Stimulated activated CD8-positive, alpha-beta memory T cell treated with anti-CD3 and anti-CD28 coated beads, Interleukin-12 subunit alpha, Interleukin-12 subunit beta, amount 100 ng/mL, for 1 hour (primary cell): ENCODE data around the gene NADSYN1.

Experiments
- DNase-seq: peaks from one replicate; pipeline ENCODE4 v3.0.0-alpha.2; 2020; ENCODE audit warnings: low read depth

The NADSYN1 gene

GRCh38 chr11:71451596-71452198 is 1.3 kb upstream of the NADSYN1 start:
- no peak for DNase-seq

GRCh38 chr11:71452199-71453036 is 585 bp upstream of the NADSYN1 start:
- DNase-seq = no peak

- DNase-seq = no peak
These were observed 908 bp downstream of the NADSYN1 start for GRCh38 chr11:71453918-71454304.

- DNase-seq = no peak
These were observed 1.6 kb downstream of the NADSYN1 start for GRCh38 chr11:71454470-71455113.

GRCh38 chr11:71456294-71456693 is 3.3 kb downstream of the NADSYN1 start:
- no peak for DNase-seq

- DNase-seq = no peak
These were observed 3.8 kb downstream of the NADSYN1 start for GRCh38 chr11:71456831-71457230.

- no peak for DNase-seq
These were observed 5.4 kb downstream of the NADSYN1 start for GRCh38 chr11:71458146-71459070.

- DNase-seq = no peak
These were observed 6.2 kb downstream of the NADSYN1 start for GRCh38 chr11:71459076-71459766.

- DNase-seq = no peak
These were observed 6.8 kb downstream of the NADSYN1 start for GRCh38 chr11:71459767-71460320.

GRCh38 chr11:71461696-71462095 is 8.7 kb downstream of the NADSYN1 start:
- no peak for DNase-seq

GRCh38 chr11:71462726-71463125 is 9.7 kb downstream of the NADSYN1 start:
- no peak for DNase-seq

GRCh38 chr11:71463331-71464211 is 10.6 kb downstream of the NADSYN1 start:
- no peak for DNase-seq

GRCh38 chr11:71465054-71465453 is 12.1 kb downstream of the NADSYN1 start:
- DNase-seq = no peak

- DNase-seq = no peak
These were observed 13.4 kb downstream of the NADSYN1 start for GRCh38 chr11:71466358-71466757.

GRCh38 chr11:71467164-71467563 is 14.2 kb downstream of the NADSYN1 start:
- no peak for DNase-seq

GRCh38 chr11:71470946-71471345 is 17.9 kb downstream of the NADSYN1 start:
- no peak for DNase-seq

GRCh38 chr11:71472357-71472885 is 19.4 kb downstream of the NADSYN1 start:
- no peak for DNase-seq

- no peak for DNase-seq
These were observed 20.2 kb downstream of the NADSYN1 start for GRCh38 chr11:71472941-71473792.

GRCh38 chr11:71473793-71474080 is 20.7 kb downstream of the NADSYN1 start:
- no peak for DNase-seq
